ENCODE results near the gene ZIC2.

GRCh38 chr13:99938635-99939034, 42.9 kb upstream of the ZIC2 start:
- TF ChIP-seq, protein P1, sequence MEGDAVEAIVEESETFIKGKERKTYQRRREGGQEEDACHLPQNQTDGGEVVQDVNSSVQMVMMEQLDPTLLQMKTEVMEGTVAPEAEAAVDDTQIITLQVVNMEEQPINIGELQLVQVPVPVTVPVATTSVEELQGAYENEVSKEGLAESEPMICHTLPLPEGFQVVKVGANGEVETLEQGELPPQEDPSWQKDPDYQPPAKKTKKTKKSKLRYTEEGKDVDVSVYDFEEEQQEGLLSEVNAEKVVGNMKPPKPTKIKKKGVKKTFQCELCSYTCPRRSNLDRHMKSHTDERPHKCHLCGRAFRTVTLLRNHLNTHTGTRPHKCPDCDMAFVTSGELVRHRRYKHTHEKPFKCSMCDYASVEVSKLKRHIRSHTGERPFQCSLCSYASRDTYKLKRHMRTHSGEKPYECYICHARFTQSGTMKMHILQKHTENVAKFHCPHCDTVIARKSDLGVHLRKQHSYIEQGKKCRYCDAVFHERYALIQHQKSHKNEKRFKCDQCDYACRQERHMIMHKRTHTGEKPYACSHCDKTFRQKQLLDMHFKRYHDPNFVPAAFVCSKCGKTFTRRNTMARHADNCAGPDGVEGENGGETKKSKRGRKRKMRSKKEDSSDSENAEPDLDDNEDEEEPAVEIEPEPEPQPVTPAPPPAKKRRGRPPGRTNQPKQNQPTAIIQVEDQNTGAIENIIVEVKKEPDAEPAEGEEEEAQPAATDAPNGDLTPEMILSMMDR (IDR thresholded peaks at IDR 0.05), result no peak
- TF ChIP-seq POLR2A (IDR thresholded peaks at IDR 0.05), result no peak
